ENCODE measurements around the gene MRGPRG.

- TF ChIP-seq CTCF (IDR thresholded peaks at IDR 0.05) (no peak), POLR2AphosphoS5 (IDR thresholded peaks at IDR 0.05; ENCODE audit: low read depth, low read length) (no peak), REST (IDR thresholded peaks at IDR 0.05; ENCODE audit: insufficient read depth in 1 of 2, low read depth in 2 of 2, low read length in 1 of 2) (no peak), TCF7L2 (IDR thresholded peaks at IDR 0.05; ENCODE audit: low read depth, low read length) (no peak)
These were observed 11.3 kb upstream of the MRGPRG start for GRCh38 chr11:3229673-3230630.

Measured in Panc1 (cell line).